ENCODE data around the gene GCK. TPM values are rescaled to one million over a fixed set of nuclear protein-coding genes. Genes with fewer than 3 reads are reported as not detected.

Gene GCK
- polyA plus RNA-seq, 1 of the 3 experiments (the other 2 are of a cell fraction) = 1.6 TPM

GRCh38 chr7:44211126-44211675 lies 22.0 kb upstream of the GCK start:
- Histone ChIP-seq H3K4me1 (ENCODE audit: control insufficient read depth in 1 of 2, insufficient read depth in 2 of 2, low read depth in 1 of 2, low read length in 1 of 2) (peaks cover 0 to 9% of the 10 kb centered on the region in 2 experiments; a peak in 1 of 4 replicates), H3K9me3 (no peaks in the 10 kb centered on the region), H3K4me3 (ENCODE audit: low read depth in 2 of 2, low read length in 1 of 2) (no peak overlapping the region), H3K9me2 (no peaks in the 10 kb centered on the region), H3K79me2 (ENCODE audit: insufficient read depth) (peaks cover 15% of the 10 kb centered on the region), H4K20me1 (ENCODE audit: insufficient read depth) (peaks cover 14% of the 10 kb centered on the region; the same call in 1 of the 2 replicates), H2AFZ (ENCODE audit: low read depth) (no peak overlapping the region), H3K4me2 (no peak overlapping the region), H3K27me3 (ENCODE audit: insufficient read depth) (no peaks in the 10 kb centered on the region), H3K27ac (ENCODE audit: low read depth in 2 of 2, low read length in 1 of 2) (no peak overlapping the region), H3K36me3 (replicated peaks in 1 of 2; ENCODE audit: control insufficient read depth in 1 of 2, insufficient read depth in 2 of 2, low read length in 1 of 2) (peaks cover 57 to 78% of the 10 kb centered on the region in 2 experiments), H3K9ac (no peak overlapping the region), H3F3A (replicated peaks; ENCODE audit: insufficient read depth) (peaks cover 10% of the 10 kb centered on the region)
- no peak for DNase-seq
- ChIA-PET POLR2A (no interaction called here), CTCF (interaction anchor here (1.3 to 2.0 kb wide), 3 partner anchors 10 to 30 kb away, joined by 3 to 11 read pairs (median 10); partner anchors contain the start of gene YKT6)
- WGBS (ENCODE audit: low lambda C conversion rate) = 94% methylated on average over 10 of the region's 10 CpGs
- 0 out of 2 replicates have a peak, but pooled peaks have one; percentile 3 for TF ChIP-seq POLR2AphosphoS5 (IDR thresholded peaks at IDR 0.05; ENCODE audit: low read depth, low read length)
- TF ChIP-seq GABPA (IDR thresholded peaks at IDR 0.05; ENCODE audit: low read depth) = no peak

- H3K9me2 ChIP-seq = no peaks in the 10 kb centered on the region
- no peak overlapping the region for H3K27ac ChIP-seq (ENCODE audit: low read depth in 2 of 2, low read length in 1 of 2)
- ChIA-PET POLR2A (interaction anchor here (0.6 kb wide), 1 partner anchor 32 kb away, joined by 3 read pairs; no protein-coding TSS in a partner anchor), CTCF (interaction anchor here (1.0 to 1.8 kb wide), 3 partner anchors 9 to 268 kb away, joined by 3 to 10 read pairs (median 3); partner anchors contain the start of gene YKT6)
- H2AFZ ChIP-seq (ENCODE audit: low read depth) = no peak overlapping the region
- H3K9me3 ChIP-seq = no peaks in the 10 kb centered on the region
- H3F3A ChIP-seq (replicated peaks; ENCODE audit: insufficient read depth) = peaks cover 10% of the 10 kb centered on the region
- H4K20me1 ChIP-seq (ENCODE audit: insufficient read depth) = peaks cover 20% of the 10 kb centered on the region
- no peaks in the 10 kb centered on the region for H3K27me3 ChIP-seq (ENCODE audit: insufficient read depth)
- peaks cover 66 to 89% of the 10 kb centered on the region in 2 experiments for H3K36me3 ChIP-seq (replicated peaks in 1 of 2; ENCODE audit: control insufficient read depth in 1 of 2, insufficient read depth in 2 of 2, low read length in 1 of 2)
- no peak for DNase-seq
- TF ChIP-seq, protein P1, sequence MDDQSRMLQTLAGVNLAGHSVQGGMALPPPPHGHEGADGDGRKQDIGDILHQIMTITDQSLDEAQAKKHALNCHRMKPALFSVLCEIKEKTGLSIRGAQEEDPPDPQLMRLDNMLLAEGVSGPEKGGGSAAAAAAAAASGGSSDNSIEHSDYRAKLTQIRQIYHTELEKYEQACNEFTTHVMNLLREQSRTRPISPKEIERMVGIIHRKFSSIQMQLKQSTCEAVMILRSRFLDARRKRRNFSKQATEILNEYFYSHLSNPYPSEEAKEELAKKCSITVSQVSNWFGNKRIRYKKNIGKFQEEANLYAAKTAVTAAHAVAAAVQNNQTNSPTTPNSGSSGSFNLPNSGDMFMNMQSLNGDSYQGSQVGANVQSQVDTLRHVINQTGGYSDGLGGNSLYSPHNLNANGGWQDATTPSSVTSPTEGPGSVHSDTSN (IDR thresholded peaks at IDR 0.05) = no peak
- TF ChIP-seq FOSL2 (IDR thresholded peaks at IDR 0.05; ENCODE audit: borderline replicate concordance, low read depth) = no peak
- no peak for TF ChIP-seq EZH2phosphoT487 (IDR thresholded peaks at IDR 0.05; ENCODE audit: borderline replicate concordance, low read depth)
- no peak for TF ChIP-seq GABPA (IDR thresholded peaks at IDR 0.05; ENCODE audit: low read depth)
- TF ChIP-seq TCF12 (IDR thresholded peaks at IDR 0.05) = no peak
- 94% methylated on average over 5 of the region's 5 CpGs for WGBS (ENCODE audit: low lambda C conversion rate)
- H3K4me1 ChIP-seq (ENCODE audit: control insufficient read depth in 1 of 2, insufficient read depth in 2 of 2, low read depth in 1 of 2, low read length in 1 of 2) = no peaks in the 10 kb centered on the region; a peak in 1 of 4 replicates
- no peak overlapping the region for H3K4me3 ChIP-seq (ENCODE audit: low read depth in 2 of 2, low read length in 1 of 2)
- no peak overlapping the region for H3K9ac ChIP-seq
- no peak overlapping the region for H3K4me2 ChIP-seq
- H3K79me2 ChIP-seq (ENCODE audit: insufficient read depth) = peaks cover 26% of the 10 kb centered on the region
These were observed 20.9 kb upstream of the GCK start for GRCh38 chr7:44210107-44210506.

GRCh38 chr7:44208085-44208484 lies 18.8 kb upstream of the GCK start:
- no peaks in the 10 kb centered on the region for H3K9me2 ChIP-seq
- no peaks in the 10 kb centered on the region for H3K9me3 ChIP-seq
- H3K27ac ChIP-seq (ENCODE audit: low read depth in 2 of 2, low read length in 1 of 2) = no peak overlapping the region
- no peak for DNase-seq
- H3K4me3 ChIP-seq (ENCODE audit: low read depth in 2 of 2, low read length in 1 of 2) = no peak overlapping the region
- ChIA-PET CTCF (interaction anchor here (1.0 to 2.6 kb wide), 3 partner anchors 12 to 358 kb away, joined by 4 to 11 read pairs (median 5); no protein-coding TSS in a partner anchor), POLR2A (no interaction called here)
- H3K36me3 ChIP-seq (replicated peaks in 1 of 2; ENCODE audit: control insufficient read depth in 1 of 2, insufficient read depth in 2 of 2, low read length in 1 of 2) = peaks cover 86 to 94% of the 10 kb centered on the region in 2 experiments
- H3K79me2 ChIP-seq (ENCODE audit: insufficient read depth) = peaks cover 46% of the 10 kb centered on the region
- no peak overlapping the region for H2AFZ ChIP-seq (ENCODE audit: low read depth)
- no peak overlapping the region for H3K4me2 ChIP-seq
- peaks cover 0 to 5% of the 10 kb centered on the region in 2 experiments; a peak in 1 of 4 replicates for H3K4me1 ChIP-seq (ENCODE audit: control insufficient read depth in 1 of 2, insufficient read depth in 2 of 2, low read depth in 1 of 2, low read length in 1 of 2)
- H4K20me1 ChIP-seq (ENCODE audit: insufficient read depth) = peaks cover 41% of the 10 kb centered on the region
- H3K27me3 ChIP-seq (ENCODE audit: insufficient read depth) = no peaks in the 10 kb centered on the region
- no peak overlapping the region for H3K9ac ChIP-seq
- peaks cover 8% of the 10 kb centered on the region for H3F3A ChIP-seq (replicated peaks; ENCODE audit: insufficient read depth)
- WGBS (ENCODE audit: low lambda C conversion rate) = 87% methylated on average over 7 of the region's 7 CpGs
- TF ChIP-seq SIN3A (IDR thresholded peaks at IDR 0.05; ENCODE audit: borderline replicate concordance, low read depth, low read length) (no peak), ELF1 (IDR thresholded peaks at IDR 0.05) (no peak), GATA2 (CRISPR knock-in tag; IDR thresholded peaks at IDR 0.05) (no peak), RAD21 (IDR thresholded peaks at IDR 0.05; ENCODE audit: low read length) (no peak), FOXM1 (IDR thresholded peaks at IDR 0.05; ENCODE audit: low read depth) (no peak), NFIC (IDR thresholded peaks at IDR 0.05; ENCODE audit: borderline replicate concordance) (no peak), TAF1 (IDR thresholded peaks at IDR 0.05; ENCODE audit: borderline replicate concordance, low read depth, low read length) (no peak), MEF2A (IDR thresholded peaks at IDR 0.05; ENCODE audit: borderline replicate concordance, low read depth) (no peak), TCF12 (IDR thresholded peaks at IDR 0.05) (no peak), RCOR1 (IDR thresholded peaks at IDR 0.05; ENCODE audit: low read length) (no peak), ZBTB33 (IDR thresholded peaks at IDR 0.05; ENCODE audit: borderline replicate concordance, low read depth) (no peak), JUND (IDR thresholded peaks at IDR 0.05) (no peak), MAX (IDR thresholded peaks at IDR 0.05; ENCODE audit: low read depth) (no peak)
- TF ChIP-seq, protein P2, sequence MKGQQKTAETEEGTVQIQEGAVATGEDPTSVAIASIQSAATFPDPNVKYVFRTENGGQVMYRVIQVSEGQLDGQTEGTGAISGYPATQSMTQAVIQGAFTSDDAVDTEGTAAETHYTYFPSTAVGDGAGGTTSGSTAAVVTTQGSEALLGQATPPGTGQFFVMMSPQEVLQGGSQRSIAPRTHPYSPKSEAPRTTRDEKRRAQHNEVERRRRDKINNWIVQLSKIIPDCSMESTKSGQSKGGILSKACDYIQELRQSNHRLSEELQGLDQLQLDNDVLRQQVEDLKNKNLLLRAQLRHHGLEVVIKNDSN (IDR thresholded peaks at IDR 0.05; ENCODE audit: borderline replicate concordance, low read depth) = no peak

All from SK-N-SH (cell line).